Measurements from ENCODE around the gene CCDC186.

The CCDC186 gene

DNA sequence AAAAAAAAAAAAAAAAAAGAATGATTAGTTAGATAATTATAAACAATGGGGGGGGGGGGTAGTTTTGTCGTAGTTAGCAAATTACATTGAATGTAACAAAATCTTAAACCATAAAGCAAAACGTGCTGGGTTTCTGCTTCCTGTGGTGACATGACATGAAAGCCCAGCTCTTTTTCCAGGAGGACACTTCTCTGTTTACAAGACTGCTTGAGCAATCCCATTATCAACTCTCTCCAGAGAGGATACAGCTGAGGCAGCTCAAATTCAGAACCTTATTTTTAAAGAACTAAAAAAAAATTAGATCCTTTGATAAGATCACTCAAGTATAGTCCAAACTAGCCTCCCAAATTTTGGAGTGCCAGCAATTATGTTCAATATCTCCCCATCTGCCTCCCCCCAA is 71.7 kb downstream of the CCDC186 start:
- Histone ChIP-seq H3K4me3 (ENCODE audit: low read length) (no peak overlapping the region), H3K27me3 (replicated peaks; ENCODE audit: insufficient read depth, low read length) (no peaks in the 10 kb centered on the region), H3K9me3 (replicated peaks; ENCODE audit: insufficient read depth, low read length) (no peaks in the 10 kb centered on the region), H3K36me3 (replicated peaks; ENCODE audit: insufficient read depth, low read length) (no peaks in the 10 kb centered on the region), H3K9ac (ENCODE audit: low read length) (no peak overlapping the region), H3F3A (ENCODE audit: insufficient read depth, low read length) (0 out of 2 replicates have a peak, but pooled peaks cover 3% of the 10 kb centered on the region), H3K79me2 (ENCODE audit: low read length) (no peaks in the 10 kb centered on the region), H2AFZ (ENCODE audit: low read length) (no peak overlapping the region), H3K9me2 (replicated peaks; ENCODE audit: insufficient read depth, low read length) (no peaks in the 10 kb centered on the region), H3K4me1 (ENCODE audit: low read length) (peaks cover 19% of the 10 kb centered on the region), H3K4me2 (ENCODE audit: low read depth, low read length) (no peak overlapping the region), H3K27ac (ENCODE audit: low read length) (no peak overlapping the region), H4K20me1 (ENCODE audit: insufficient read depth, low read length) (no peaks in the 10 kb centered on the region)
- TF ChIP-seq EZH2phosphoT487 (IDR thresholded peaks at IDR 0.05; ENCODE audit: low read length), result no peak
- TF ChIP-seq EZH2 (optimal IDR thresholded peaks at IDR 0.05; ENCODE audit: low read depth, low read length), result no peak
- TF ChIP-seq, protein P1, sequence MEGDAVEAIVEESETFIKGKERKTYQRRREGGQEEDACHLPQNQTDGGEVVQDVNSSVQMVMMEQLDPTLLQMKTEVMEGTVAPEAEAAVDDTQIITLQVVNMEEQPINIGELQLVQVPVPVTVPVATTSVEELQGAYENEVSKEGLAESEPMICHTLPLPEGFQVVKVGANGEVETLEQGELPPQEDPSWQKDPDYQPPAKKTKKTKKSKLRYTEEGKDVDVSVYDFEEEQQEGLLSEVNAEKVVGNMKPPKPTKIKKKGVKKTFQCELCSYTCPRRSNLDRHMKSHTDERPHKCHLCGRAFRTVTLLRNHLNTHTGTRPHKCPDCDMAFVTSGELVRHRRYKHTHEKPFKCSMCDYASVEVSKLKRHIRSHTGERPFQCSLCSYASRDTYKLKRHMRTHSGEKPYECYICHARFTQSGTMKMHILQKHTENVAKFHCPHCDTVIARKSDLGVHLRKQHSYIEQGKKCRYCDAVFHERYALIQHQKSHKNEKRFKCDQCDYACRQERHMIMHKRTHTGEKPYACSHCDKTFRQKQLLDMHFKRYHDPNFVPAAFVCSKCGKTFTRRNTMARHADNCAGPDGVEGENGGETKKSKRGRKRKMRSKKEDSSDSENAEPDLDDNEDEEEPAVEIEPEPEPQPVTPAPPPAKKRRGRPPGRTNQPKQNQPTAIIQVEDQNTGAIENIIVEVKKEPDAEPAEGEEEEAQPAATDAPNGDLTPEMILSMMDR (IDR thresholded peaks at IDR 0.05; ENCODE audit: low read length), result no peak
- no peak for DNase-seq

DNA sequence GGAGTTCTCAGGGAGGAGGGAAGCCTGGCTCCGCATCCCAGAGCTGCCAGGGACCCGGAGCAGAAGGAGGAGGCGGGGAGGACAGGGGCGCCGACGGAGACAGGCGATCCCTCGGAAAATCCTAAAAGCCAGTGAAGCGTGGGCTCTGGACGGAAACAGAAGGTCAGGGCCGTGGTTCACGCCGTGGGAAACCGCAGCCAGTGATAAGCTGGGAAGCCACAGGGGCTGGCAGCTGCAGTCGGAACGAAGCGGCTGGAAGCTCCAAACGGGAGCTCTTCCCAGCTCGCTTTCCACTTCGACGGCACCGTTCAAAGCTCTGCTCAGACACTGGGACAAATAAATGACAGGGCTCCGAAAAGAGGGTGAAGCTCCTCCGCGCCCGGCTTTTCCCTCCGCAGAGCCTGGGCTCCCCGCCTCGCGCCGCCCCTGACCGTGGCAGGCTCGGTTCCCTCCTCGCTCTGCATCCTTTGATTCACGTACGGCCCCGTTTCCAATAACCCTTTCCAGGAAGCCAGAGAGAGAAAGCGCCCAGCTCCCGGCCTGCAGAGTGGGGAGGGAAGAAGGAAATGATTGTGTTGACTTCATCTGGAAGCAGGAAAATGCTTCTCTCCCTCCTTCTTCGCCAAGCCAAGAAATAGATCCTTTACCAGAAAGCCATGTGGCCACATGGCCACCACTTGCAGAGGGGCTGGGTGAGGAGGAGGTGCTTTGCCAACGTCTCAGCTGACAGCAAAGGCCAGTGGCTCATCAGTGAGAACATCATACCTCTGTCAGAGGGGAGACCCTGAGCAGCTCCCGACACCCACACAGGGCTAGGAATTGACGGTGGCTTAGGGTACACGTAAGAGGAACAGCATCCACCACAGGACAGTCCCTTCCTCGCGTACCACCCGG is 72.9 kb downstream of the CCDC186 start:
- H3K9ac ChIP-seq (ENCODE audit: low read length), result no peak overlapping the region
- no peak for DNase-seq
- no peak overlapping the region for H3K4me2 ChIP-seq (ENCODE audit: low read depth, low read length)
- 0 out of 2 replicates have a peak, but pooled peaks cover 8% of the 10 kb centered on the region for H3F3A ChIP-seq (ENCODE audit: insufficient read depth, low read length)
- H3K9me2 ChIP-seq (replicated peaks; ENCODE audit: insufficient read depth, low read length), result no peaks in the 10 kb centered on the region
- no peaks in the 10 kb centered on the region for H4K20me1 ChIP-seq (ENCODE audit: insufficient read depth, low read length)
- peaks cover 31% of the 10 kb centered on the region for H3K4me1 ChIP-seq (ENCODE audit: low read length)
- H3K9me3 ChIP-seq (replicated peaks; ENCODE audit: insufficient read depth, low read length), result no peaks in the 10 kb centered on the region
- no peak overlapping the region for H2AFZ ChIP-seq (ENCODE audit: low read length)
- H3K27me3 ChIP-seq (replicated peaks; ENCODE audit: insufficient read depth, low read length), result no peaks in the 10 kb centered on the region
- H3K27ac ChIP-seq (ENCODE audit: low read length), result no peak overlapping the region
- H3K36me3 ChIP-seq (replicated peaks; ENCODE audit: insufficient read depth, low read length), result no peaks in the 10 kb centered on the region
- TF ChIP-seq, protein P1 (IDR thresholded peaks at IDR 0.05; ENCODE audit: low read length), result no peak
- TF ChIP-seq EZH2 (optimal IDR thresholded peaks at IDR 0.05; ENCODE audit: low read depth, low read length), result no peak
- no peak for TF ChIP-seq EZH2phosphoT487 (IDR thresholded peaks at IDR 0.05; ENCODE audit: low read length)
- H3K79me2 ChIP-seq (ENCODE audit: low read length), result no peaks in the 10 kb centered on the region
- H3K4me3 ChIP-seq (ENCODE audit: low read length), result no peak overlapping the region

- Histone ChIP-seq H3K4me1 (ENCODE audit: low read length) (peaks cover 43% of the 10 kb centered on the region), H3K4me3 (ENCODE audit: low read length) (no peak overlapping the region), H3K4me2 (ENCODE audit: low read depth, low read length) (peak overlapping the region; percentile 74)
These were observed 77.1 kb downstream of the CCDC186 start for GRCh38 chr10:114096864-114097263.

More at GRCh38 chr10:114096864-114097263, 77.1 kb downstream of the CCDC186 start:
- Histone ChIP-seq H3K79me2 (ENCODE audit: low read length) (no peaks in the 10 kb centered on the region), H3K9me3 (replicated peaks; ENCODE audit: insufficient read depth, low read length) (no peaks in the 10 kb centered on the region), H3K9me2 (replicated peaks; ENCODE audit: insufficient read depth, low read length) (no peaks in the 10 kb centered on the region), H2AFZ (ENCODE audit: low read length) (0 out of 2 replicates have a peak overlapping the region, but pooled peaks have one; percentile 10), H4K20me1 (ENCODE audit: insufficient read depth, low read length) (no peaks in the 10 kb centered on the region), H3K9ac (ENCODE audit: low read length) (no peak overlapping the region), H3K36me3 (replicated peaks; ENCODE audit: insufficient read depth, low read length) (no peaks in the 10 kb centered on the region), H3F3A (ENCODE audit: insufficient read depth, low read length) (peaks cover 13% of the 10 kb centered on the region; the same call in 1 of the 2 replicates), H3K27ac (ENCODE audit: low read length) (peak overlapping the region; percentile 53; the same call in 1 of the 2 replicates), H3K27me3 (replicated peaks; ENCODE audit: insufficient read depth, low read length) (no peaks in the 10 kb centered on the region)
- TF ChIP-seq EZH2phosphoT487 (IDR thresholded peaks at IDR 0.05; ENCODE audit: low read length) (no peak), EZH2 (optimal IDR thresholded peaks at IDR 0.05; ENCODE audit: low read depth, low read length) (no peak)
- TF ChIP-seq, protein P1 (IDR thresholded peaks at IDR 0.05; ENCODE audit: low read length), result no peak
- no peak for DNase-seq

Data from MM.1S (cell line).